Measurements from ENCODE around the gene FBXO3. TPM values are rescaled to one million over a fixed set of nuclear protein-coding genes. Genes with fewer than 3 reads are reported as not detected.

Gene FBXO3
- polyA plus RNA-seq, 1 experiment = 43.4 TPM

GRCh38 chr11:33766085-33766484 is 8.2 kb downstream of the FBXO3 start:
- H3K4me3 ChIP-seq (ENCODE audit: low read depth, low read length) = no peak overlapping the region
- POLR2A ChIA-PET = no interaction called here
- TF ChIP-seq CTCF (IDR thresholded peaks at IDR 0.05; ENCODE audit: low read depth, low read length) = no peak
- CTCF ChIA-PET = no interaction called here
- no peaks in the 10 kb centered on the region for H3K27me3 ChIP-seq (ENCODE audit: control insufficient read depth, insufficient read depth, low read length)
- no peaks in the 10 kb centered on the region for H3K9me3 ChIP-seq (ENCODE audit: control insufficient read depth, insufficient read depth, low read length)
- DNase-seq (ENCODE audit: low read depth, low spot score) = no peak
- H3K27ac ChIP-seq (ENCODE audit: low read depth, low read length) = no peak overlapping the region

DNA sequence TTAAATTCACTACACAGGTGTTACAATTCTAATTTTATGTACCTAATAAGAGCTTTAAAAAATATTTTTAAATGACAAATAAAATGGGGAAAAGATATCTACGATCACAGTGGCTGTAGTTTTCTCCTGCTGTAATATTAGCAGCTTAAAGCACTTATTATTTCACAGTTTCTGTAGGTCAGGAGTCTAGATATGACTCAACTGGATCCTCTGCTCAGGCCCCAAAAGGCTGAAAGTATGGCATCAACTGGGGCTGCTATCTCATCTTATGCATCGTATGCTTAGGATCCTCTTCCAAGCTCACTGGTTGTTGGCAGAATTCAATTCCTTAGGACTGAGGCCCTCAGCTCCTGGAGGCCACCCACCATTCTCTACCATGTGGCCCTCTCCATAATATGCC is 12.8 kb downstream of the FBXO3 start:
- ChIA-PET POLR2A (no interaction called here), CTCF (interaction anchor here (1.2 kb wide), 1 partner anchor 19 kb away, joined by 5 read pairs; no protein-coding TSS in a partner anchor)
- Histone ChIP-seq H3K27me3 (ENCODE audit: control insufficient read depth, insufficient read depth, low read length) (no peaks in the 10 kb centered on the region), H3K27ac (ENCODE audit: low read depth, low read length) (no peak overlapping the region), H3K4me3 (ENCODE audit: low read depth, low read length) (no peak overlapping the region), H3K9me3 (ENCODE audit: control insufficient read depth, insufficient read depth, low read length) (no peaks in the 10 kb centered on the region)
- DNase-seq (ENCODE audit: low read depth, low spot score) = no peak
- TF ChIP-seq CTCF (IDR thresholded peaks at IDR 0.05; ENCODE audit: low read depth, low read length) = no peak

- Histone ChIP-seq H3K27ac (ENCODE audit: low read depth, low read length) (no peak overlapping the region), H3K27me3 (ENCODE audit: control insufficient read depth, insufficient read depth, low read length) (no peaks in the 10 kb centered on the region), H3K4me3 (ENCODE audit: low read depth, low read length) (no peak overlapping the region), H3K9me3 (ENCODE audit: control insufficient read depth, insufficient read depth, low read length) (no peaks in the 10 kb centered on the region)
- ChIA-PET CTCF (interaction anchor here (1.3 to 1.9 kb wide), 3 partner anchors 11 to 53 kb away, joined by 3 to 7 read pairs (median 4); partner anchors contain the start of gene C11orf91), POLR2A (interaction anchor here (1.0 kb wide), 1 partner anchor 411 kb away, joined by 11 read pairs; no protein-coding TSS in a partner anchor)
- DNase-seq (ENCODE audit: low read depth, low spot score) = peak; percentile 30
- no peak for TF ChIP-seq CTCF (IDR thresholded peaks at IDR 0.05; ENCODE audit: low read depth, low read length)
These were observed 20.9 kb downstream of the FBXO3 start for GRCh38 chr11:33753304-33753967.

GRCh38 chr11:33751878-33752277 is 22.4 kb downstream of the FBXO3 start:
- Histone ChIP-seq H3K27ac (ENCODE audit: low read depth, low read length) (no peak overlapping the region), H3K9me3 (ENCODE audit: control insufficient read depth, insufficient read depth, low read length) (no peaks in the 10 kb centered on the region), H3K27me3 (ENCODE audit: control insufficient read depth, insufficient read depth, low read length) (no peaks in the 10 kb centered on the region), H3K4me3 (ENCODE audit: low read depth, low read length) (no peak overlapping the region)
- TF ChIP-seq CTCF (IDR thresholded peaks at IDR 0.05; ENCODE audit: low read depth, low read length) = no peak
- ChIA-PET CTCF (interaction anchor here (0.6 to 1.9 kb wide), 3 partner anchors 9 to 55 kb away, joined by 3 to 7 read pairs (median 4); no protein-coding TSS in a partner anchor), POLR2A (no interaction called here)
- no peak for DNase-seq (ENCODE audit: low read depth, low spot score)

DNA sequence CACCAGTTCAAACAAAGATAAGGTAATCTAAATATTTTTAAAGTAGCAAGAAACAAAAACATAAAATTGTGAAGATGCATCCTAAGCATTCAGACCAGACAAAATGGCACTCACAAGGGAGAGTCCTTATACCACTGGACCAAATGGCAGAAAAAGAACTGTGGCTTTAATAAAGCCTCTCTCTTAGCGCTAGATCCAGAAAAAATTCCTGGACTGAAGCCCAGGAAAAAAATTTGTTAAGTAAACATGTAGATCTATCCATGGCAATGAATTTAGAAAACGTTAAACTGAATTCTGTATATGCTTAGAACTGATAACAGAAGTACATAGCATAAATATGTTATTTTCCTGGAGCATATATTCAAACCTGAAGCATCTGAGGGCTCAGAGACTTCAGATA is 26.3 kb downstream of the FBXO3 start:
- no peak for TF ChIP-seq CTCF (IDR thresholded peaks at IDR 0.05; ENCODE audit: low read depth, low read length)
- Histone ChIP-seq H3K4me3 (ENCODE audit: low read depth, low read length) (no peak overlapping the region), H3K27ac (ENCODE audit: low read depth, low read length) (no peak overlapping the region), H3K9me3 (ENCODE audit: control insufficient read depth, insufficient read depth, low read length) (no peaks in the 10 kb centered on the region), H3K27me3 (ENCODE audit: control insufficient read depth, insufficient read depth, low read length) (no peaks in the 10 kb centered on the region)
- CTCF ChIA-PET = interaction anchor here (0.6 kb wide), 1 partner anchor 354 kb away, joined by 3 read pairs; no protein-coding TSS in a partner anchor
- DNase-seq (ENCODE audit: low read depth, low spot score) = no peak
- POLR2A ChIA-PET = no interaction called here

Data from AG04450 (cell line).